ENCODE data around the gene TNFRSF9.

GRCh38 chr1:7940034-7940433 lies 605 bp downstream of the TNFRSF9 start:
- TF ChIP-seq CTCF (IDR thresholded peaks at IDR 0.05 in 4 of 5, conservative IDR thresholded peaks at IDR 0.05 in 1 of 5), result no peak
- no peak for TF ChIP-seq POLR2A (IDR thresholded peaks at IDR 0.05)
